Tibial nerve (tissue), 4 donors: ENCODE results near the gene PREP.

Experiments
- CTCF ChIP-seq, 5 experiments: fragments of 200-600 bp in 3 of 5; fragments of 450-650 bp in 2 of 5; sonication (generic) in 3 of 5; IDR thresholded peaks; one replicate each; pipeline ENCODE4 v1.5.1; 2016 to 2019; ENCODE audit warnings: antibody characterized with exemption in 5 of 5, mild to moderate bottlenecking in 3 of 5, moderate library complexity in 2 of 5
- EP300 ChIP-seq, 2 donors: sonication (generic); formaldehyde crosslinking; IDR thresholded peaks; one replicate each; pipeline ENCODE4 v1.6.1; 2017; ENCODE audit warnings: antibody characterized with exemption in 2 of 2, mild to moderate bottlenecking in 1 of 2
- POLR2A ChIP-seq, 2 donors: fragments of 450-650 bp; IDR thresholded peaks; one replicate each; pipeline ENCODE4 v1.6.1; 2017; ENCODE audit warnings: antibody characterized with exemption in 2 of 2, mild to moderate bottlenecking in 2 of 2, moderate library complexity in 2 of 2

GRCh38 chr6:105398859-105399258, 4.0 kb downstream of the PREP start:
- TF ChIP-seq EP300 (IDR thresholded peaks at IDR 0.05) (no peak), CTCF (IDR thresholded peaks at IDR 0.05) (no peak), POLR2A (IDR thresholded peaks at IDR 0.05) (no peak)
